ENCODE results near the gene DLGAP1.

GRCh38 chr18:3848316-3848715 is 606.8 kb downstream of the DLGAP1 start:
- no peak for TF ChIP-seq YY1 (IDR thresholded peaks at IDR 0.05; ENCODE audit: insufficient read depth, insufficient read length)
- TF ChIP-seq ZNF274 (IDR thresholded peaks at IDR 0.05; ENCODE audit: low read depth, low read length): no peak
